KOPT-K1 (cell line): ENCODE data around the gene NRXN3.

Experiments used
- H3K27ac ChIP-seq: fragments of 200-600 bp; sonication (generic); 2 replicates; pipeline ENCODE4 v1.5.1; 2016; ENCODE audit warnings: antibody characterized with exemption, mild to moderate bottlenecking, low read depth, low read length; ENCODE audit not compliant: poor library complexity, severe bottlenecking
- H3K36me3 ChIP-seq: fragments of 200-600 bp; sonication (generic); 2 replicates; pipeline ENCODE4 v1.5.1; 2017; ENCODE audit warnings: antibody characterized with exemption, mild to moderate bottlenecking, low read length, moderate library complexity; ENCODE audit not compliant: insufficient read depth
- H3K9me3 ChIP-seq: fragments of 200-600 bp; sonication (generic); 2 replicates; pipeline ENCODE4 v1.5.1; 2017; ENCODE audit warnings: antibody characterized with exemption, low read length, mild to moderate bottlenecking; ENCODE audit not compliant: insufficient read depth, poor library complexity, severe bottlenecking

Gene NRXN3

DNA sequence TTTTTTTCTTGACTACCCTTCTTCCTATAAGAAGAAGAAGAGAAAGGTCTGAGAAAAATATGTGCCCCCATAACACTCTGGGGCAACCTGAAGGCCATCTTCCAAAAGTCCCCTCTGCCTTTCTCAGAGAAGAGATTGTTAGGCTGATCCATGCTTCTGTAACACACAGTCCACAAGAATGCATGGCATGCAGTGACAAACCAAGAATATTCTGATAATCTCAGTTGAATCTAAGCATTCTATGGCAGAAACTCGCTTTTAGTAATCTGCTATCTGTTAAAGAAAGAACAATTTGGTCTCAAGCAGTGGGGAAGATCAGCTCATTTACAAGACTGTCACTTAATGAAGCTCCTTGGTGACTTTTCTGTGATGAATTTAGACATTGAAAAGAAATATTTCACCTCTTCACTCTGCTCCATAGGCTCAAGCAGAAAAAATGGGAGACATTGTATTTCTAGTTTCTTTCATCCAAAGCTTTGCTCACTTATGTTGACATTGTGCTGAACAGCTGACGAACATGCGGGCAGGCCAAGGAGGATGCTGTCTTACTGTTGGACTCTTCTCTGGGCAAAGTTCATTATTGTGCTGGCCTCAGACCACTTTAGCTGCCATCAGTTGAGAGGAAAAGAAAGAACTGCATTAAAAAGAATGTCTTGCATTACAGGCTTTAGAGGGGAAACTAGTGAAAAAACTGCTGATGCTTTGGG, 1084.0 kb downstream of the NRXN3 start:
- no peaks in the 10 kb centered on the region for H3K9me3 ChIP-seq
- H3K27ac ChIP-seq: no peak overlapping the region
- no peaks in the 10 kb centered on the region for H3K36me3 ChIP-seq

- Histone ChIP-seq H3K9me3 (no peaks in the 10 kb centered on the region), H3K36me3 (no peaks in the 10 kb centered on the region), H3K27ac (no peak overlapping the region)
These were observed 1086.2 kb downstream of the NRXN3 start for GRCh38 chr14:79256380-79256779.

DNA sequence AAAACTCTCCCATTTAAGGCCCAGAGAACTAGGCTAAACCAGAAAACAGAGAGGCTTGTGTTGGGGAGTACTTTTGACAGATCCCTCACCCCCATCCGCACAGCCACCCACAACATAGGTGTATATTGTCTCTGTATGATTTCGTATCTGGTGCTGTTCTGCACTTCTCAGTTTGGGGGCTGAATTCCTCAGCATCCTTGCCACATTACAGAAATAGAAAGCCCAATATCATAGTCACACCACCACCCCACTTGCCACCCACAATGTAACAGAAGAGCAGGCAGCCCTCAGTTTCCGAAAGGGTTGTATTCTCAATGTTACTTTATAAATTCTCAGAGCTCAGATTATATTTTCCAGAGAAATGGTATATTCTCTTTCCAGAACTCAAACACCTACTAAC, 1090.2 kb downstream of the NRXN3 start:
- H3K9me3 ChIP-seq: no peaks in the 10 kb centered on the region
- H3K36me3 ChIP-seq: no peaks in the 10 kb centered on the region
- no peak overlapping the region for H3K27ac ChIP-seq

- no peaks in the 10 kb centered on the region for H3K36me3 ChIP-seq
- H3K9me3 ChIP-seq: no peaks in the 10 kb centered on the region
- H3K27ac ChIP-seq: no peak overlapping the region
These were observed 1095.3 kb downstream of the NRXN3 start for GRCh38 chr14:79265366-79265946.

- Histone ChIP-seq H3K36me3 (no peaks in the 10 kb centered on the region), H3K9me3 (no peaks in the 10 kb centered on the region), H3K27ac (no peak overlapping the region)
These were observed 1100.2 kb downstream of the NRXN3 start for GRCh38 chr14:79270361-79270760.

GRCh38 chr14:79271122-79271521, 1100.9 kb downstream of the NRXN3 start:
- Histone ChIP-seq H3K27ac (no peak overlapping the region), H3K36me3 (no peaks in the 10 kb centered on the region), H3K9me3 (no peaks in the 10 kb centered on the region)

GRCh38 chr14:79274641-79275291, 1104.6 kb downstream of the NRXN3 start:
- no peaks in the 10 kb centered on the region for H3K9me3 ChIP-seq
- H3K36me3 ChIP-seq: no peaks in the 10 kb centered on the region
- H3K27ac ChIP-seq: no peak overlapping the region

- Histone ChIP-seq H3K27ac (no peak overlapping the region), H3K36me3 (no peaks in the 10 kb centered on the region), H3K9me3 (no peaks in the 10 kb centered on the region)
These were observed 1105.1 kb downstream of the NRXN3 start for GRCh38 chr14:79275292-79275655.

DNA sequence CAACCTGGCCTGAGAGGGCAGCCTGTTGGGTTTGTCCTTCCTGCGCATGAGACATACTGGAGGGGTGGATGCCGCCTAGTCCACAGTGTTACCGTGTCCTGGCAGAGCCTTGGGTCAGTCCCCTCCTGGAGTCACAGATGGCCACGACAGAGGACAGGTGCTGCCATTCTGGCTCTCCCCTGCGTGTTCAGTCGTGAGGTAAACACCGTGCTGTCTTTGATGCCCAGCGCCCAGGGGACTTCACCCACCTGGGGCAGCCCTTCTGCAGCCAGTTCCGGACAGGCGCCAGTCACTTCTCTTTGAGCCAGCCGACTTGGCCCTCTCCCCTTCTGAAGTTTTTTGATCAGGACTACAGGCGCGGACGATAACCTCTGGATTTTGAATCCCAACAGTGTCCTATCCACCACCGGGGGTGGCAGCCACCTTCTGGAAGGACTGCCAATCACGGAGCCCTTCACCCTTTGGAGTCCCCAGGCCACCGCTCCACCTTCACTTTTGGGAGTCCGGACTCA, 1108.2 kb downstream of the NRXN3 start:
- no peaks in the 10 kb centered on the region for H3K36me3 ChIP-seq
- H3K9me3 ChIP-seq: no peaks in the 10 kb centered on the region

GRCh38 chr14:79278798-79279644, 1108.8 kb downstream of the NRXN3 start:
- no peaks in the 10 kb centered on the region for H3K9me3 ChIP-seq
- H3K27ac ChIP-seq: no peak overlapping the region
- no peaks in the 10 kb centered on the region for H3K36me3 ChIP-seq

More for the DNA sequence above, 1108.2 kb downstream of the NRXN3 start:
- no peak overlapping the region for H3K27ac ChIP-seq

- Histone ChIP-seq H3K36me3 (no peaks in the 10 kb centered on the region), H3K9me3 (no peaks in the 10 kb centered on the region), H3K27ac (no peak overlapping the region)
These were observed 1109.7 kb downstream of the NRXN3 start for GRCh38 chr14:79279645-79280597.

DNA sequence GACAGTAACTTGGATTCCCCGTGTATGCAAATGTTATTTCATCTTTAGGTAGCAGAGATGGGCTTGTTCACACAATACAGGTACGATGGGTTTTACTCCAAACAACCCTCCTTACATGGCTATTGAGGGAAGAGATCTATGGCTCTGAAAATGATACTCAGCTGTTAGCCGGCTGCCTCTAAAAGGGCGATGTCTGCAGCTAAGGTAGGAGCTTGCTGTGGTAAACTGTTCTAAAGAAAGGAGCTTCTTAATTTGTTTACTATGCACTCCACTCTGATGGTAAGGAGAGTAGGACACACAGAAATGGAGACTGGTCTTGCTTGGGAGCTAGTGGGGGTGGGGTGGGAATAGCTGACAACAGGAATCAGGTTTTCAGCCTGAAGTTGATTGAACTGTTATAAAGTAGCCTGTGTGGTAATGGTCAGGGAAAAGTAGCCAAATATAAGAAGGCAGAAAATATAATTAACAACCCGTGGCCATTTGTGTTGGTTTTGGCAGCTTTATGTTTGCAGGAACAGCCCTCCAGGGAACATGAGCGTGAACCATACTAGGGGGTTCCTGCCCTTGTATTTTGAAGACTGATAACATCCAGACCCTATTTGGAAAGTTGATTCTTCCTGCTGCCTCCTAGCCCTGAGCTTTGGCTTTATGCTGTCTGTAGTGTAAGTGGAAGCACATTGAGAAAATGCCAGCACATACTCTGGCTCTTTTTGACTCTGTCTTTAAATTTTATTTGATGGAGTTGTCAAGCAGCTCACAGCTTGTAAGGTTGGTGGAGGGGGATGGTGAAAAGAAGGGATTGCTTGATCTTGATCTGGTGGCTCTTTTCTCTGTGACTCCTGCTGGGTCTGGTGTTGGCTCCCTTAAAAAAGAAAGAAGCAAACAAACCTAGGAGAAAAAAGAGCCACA, 1111.3 kb downstream of the NRXN3 start:
- H3K36me3 ChIP-seq: no peaks in the 10 kb centered on the region
- no peak overlapping the region for H3K27ac ChIP-seq
- H3K9me3 ChIP-seq: no peaks in the 10 kb centered on the region

GRCh38 chr14:79284621-79285020, 1114.4 kb downstream of the NRXN3 start:
- Histone ChIP-seq H3K9me3 (no peaks in the 10 kb centered on the region), H3K36me3 (no peaks in the 10 kb centered on the region), H3K27ac (no peak overlapping the region)
